Panc1 (cell line): ENCODE measurements around the gene INTS1. TPM values are rescaled to one million over a fixed set of nuclear protein-coding genes. Genes with fewer than 3 reads are reported as not detected.

Source experiments
- ATAC-seq: fragments of 200-7000 bp; cut with Tn5 transposase; 2 replicates; pipeline ENCODE4 v1.9.1; 2020; ENCODE audit warnings: mild to moderate bottlenecking, moderate library complexity
- BruUV-seq: library from RNA; stranded (reverse); fragments of 400-500 nt; replicated peaks from 2 replicates; lab custom pipeline; 2021; lab: Mats Ljungman, UMichigan
- CTCF ChIA-PET: fragments of 300-600 bp; sonication (Branson Sonifier 250); formaldehyde crosslinking; loops from one replicate; lab custom pipeline; 2022; ENCODE audit warnings: antibody characterized with exemption; lab: Charles Lee
- POLR2A ChIA-PET: fragments of 300-600 bp; sonication (Branson Sonifier 250); formaldehyde crosslinking; loops from one replicate; lab custom pipeline; 2022; ENCODE audit warnings: antibody characterized with exemption; lab: Charles Lee
- DNase-seq: peaks from one replicate; pipeline ENCODE4 v3.0.0-alpha.2; 2010; ENCODE audit warnings: low read depth, low spot score
- H3K27ac ChIP-seq: 2 replicates; pipeline ENCODE4 v1.5.1; 2011; ENCODE audit warnings: mild to moderate bottlenecking, low read length, inconsistent platforms
- H3K27me3 ChIP-seq: fragments of 200-500 bp; sonication (Bioruptor generic); 2 replicates; pipeline ENCODE4 v1.6.0; 2014; ENCODE audit warnings: low read length, inconsistent platforms; ENCODE audit not compliant: control insufficient read depth, insufficient read depth
- H3K36me3 ChIP-seq: fragments of 200-500 bp; sonication (Bioruptor generic); 2 replicates; pipeline ENCODE4 v1.5.1; 2014; ENCODE audit warnings: inconsistent platforms, mild to moderate bottlenecking, low read length, moderate library complexity; ENCODE audit not compliant: control insufficient read depth, insufficient read depth
- H3K4me1 ChIP-seq: 2 replicates; pipeline ENCODE4 v1.5.1; 2011; ENCODE audit warnings: inconsistent platforms, mild to moderate bottlenecking, low read length, moderate library complexity; ENCODE audit not compliant: control insufficient read depth, insufficient read depth
- H3K4me3 ChIP-seq, 2 experiments: 2 replicates each; pipeline ENCODE4 v1.5.1; 2011 to 2012; ENCODE audit warnings: low read depth in 2 of 2, low read length in 2 of 2, mild to moderate bottlenecking in 2 of 2, inconsistent platforms in 1 of 2, moderate library complexity in 1 of 2
- H3K9me3 ChIP-seq: fragments of 200-500 bp; sonication (Bioruptor generic); 2 replicates; pipeline ENCODE4 v1.5.1; 2014; ENCODE audit warnings: low read depth, mild to moderate bottlenecking, inconsistent platforms, low read length, moderate library complexity; ENCODE audit not compliant: control insufficient read depth, insufficient read depth
- POLR2AphosphoS5 ChIP-seq: IDR thresholded peaks from 2 replicates; pipeline ENCODE4 v1.6.1; 2012; ENCODE audit warnings: mild to moderate bottlenecking, low read depth, low read length, moderate library complexity
- SIN3A ChIP-seq: IDR thresholded peaks from 2 replicates; pipeline ENCODE4 v1.6.1; 2012; ENCODE audit warnings: low read depth, mild to moderate bottlenecking, low read length, moderate library complexity, borderline replicate concordance; ENCODE audit not compliant: insufficient read depth
- TCF7L2 ChIP-seq: IDR thresholded peaks from 2 replicates; pipeline ENCODE4 v1.6.1; 2011; ENCODE audit warnings: mild to moderate bottlenecking, low read depth, low read length, inconsistent platforms
- in situ Hi-C: cut with HindIII; loops from 2 replicates; pipeline ENCODE4 v1.10.0; 2016; ENCODE audit warnings: low sequenced_read_pairs, low pct_unique_long_range_greater_than_20kb
- intact Hi-C: fragments of 100-400 bp; cut with micrococcal nuclease; formaldehyde crosslinking; loops from one replicate; pipeline ENCODE4 v1.10.0; 2022; ENCODE audit not compliant: unreplicated experiment
- total RNA-seq: library from RNA; stranded (reverse); gene quantifications from one replicate; pipeline ENCODE4 v1.2.1, GENCODE V29; 2021; ENCODE audit not compliant: unreplicated experiment
- TF ChIP-seq, protein P1 (sequence below), 2 experiments: IDR thresholded peaks; 2 replicates each; pipeline ENCODE4 v1.6.1; 2011 to 2012; ENCODE audit warnings: low read depth in 2 of 2, control low read depth in 1 of 2, low read length in 1 of 2, mild to moderate bottlenecking in 1 of 2, moderate library complexity in 1 of 2; ENCODE audit not compliant: insufficient read depth in 1 of 2
- TF ChIP-seq, protein P2 (sequence below): fragments of 450-650 bp; IDR thresholded peaks from 2 replicates; pipeline ENCODE4 v1.5.1; 2017; ENCODE audit warnings: mild to moderate bottlenecking

INTS1 gene
- total RNA-seq, 1 experiment from 2014 or later, result 173 TPM

DNA sequence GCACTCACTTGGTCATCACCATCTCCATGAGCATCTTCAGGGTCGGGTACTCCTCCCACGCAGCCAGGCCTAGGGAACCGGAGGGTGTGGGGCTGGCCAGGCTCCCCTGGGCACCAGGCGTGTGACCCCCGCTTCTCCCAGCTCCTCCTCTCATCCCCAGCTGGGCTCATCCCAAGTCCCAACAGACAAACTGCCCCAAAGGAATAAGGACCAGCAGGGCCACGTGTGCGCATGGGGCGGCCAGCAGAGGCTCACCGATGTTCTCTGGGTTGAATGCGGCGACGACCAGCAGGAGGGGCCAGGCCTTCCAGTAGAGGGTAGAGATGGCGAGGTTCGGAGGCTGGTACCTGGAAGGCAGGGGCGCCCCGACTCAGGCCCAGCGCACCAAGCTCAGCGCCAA lies 14.9 kb downstream of the INTS1 start:
- ATAC-seq (no peak), DNase-seq (no peak)
- ChIA-PET CTCF (no interaction called here), POLR2A (no interaction called here)
- H3K27me3 ChIP-seq, result no peaks in the 10 kb centered on the region
- peaks cover 9% of the 10 kb centered on the region; the same call in 1 of the 2 replicates for H3K36me3 ChIP-seq
- H3K9me3 ChIP-seq, result no peaks in the 10 kb centered on the region
- H3K4me1 ChIP-seq, result no peaks in the 10 kb centered on the region
- H3K27ac ChIP-seq, result no peak overlapping the region
- H3K4me3 ChIP-seq, result no peak overlapping the region
- no TSS peak for BruUV-seq
- intact Hi-C loops, result no loop called here
- in situ Hi-C loops, result no loop called here
- no peak for TF ChIP-seq TCF7L2
- TF ChIP-seq, protein P1, sequence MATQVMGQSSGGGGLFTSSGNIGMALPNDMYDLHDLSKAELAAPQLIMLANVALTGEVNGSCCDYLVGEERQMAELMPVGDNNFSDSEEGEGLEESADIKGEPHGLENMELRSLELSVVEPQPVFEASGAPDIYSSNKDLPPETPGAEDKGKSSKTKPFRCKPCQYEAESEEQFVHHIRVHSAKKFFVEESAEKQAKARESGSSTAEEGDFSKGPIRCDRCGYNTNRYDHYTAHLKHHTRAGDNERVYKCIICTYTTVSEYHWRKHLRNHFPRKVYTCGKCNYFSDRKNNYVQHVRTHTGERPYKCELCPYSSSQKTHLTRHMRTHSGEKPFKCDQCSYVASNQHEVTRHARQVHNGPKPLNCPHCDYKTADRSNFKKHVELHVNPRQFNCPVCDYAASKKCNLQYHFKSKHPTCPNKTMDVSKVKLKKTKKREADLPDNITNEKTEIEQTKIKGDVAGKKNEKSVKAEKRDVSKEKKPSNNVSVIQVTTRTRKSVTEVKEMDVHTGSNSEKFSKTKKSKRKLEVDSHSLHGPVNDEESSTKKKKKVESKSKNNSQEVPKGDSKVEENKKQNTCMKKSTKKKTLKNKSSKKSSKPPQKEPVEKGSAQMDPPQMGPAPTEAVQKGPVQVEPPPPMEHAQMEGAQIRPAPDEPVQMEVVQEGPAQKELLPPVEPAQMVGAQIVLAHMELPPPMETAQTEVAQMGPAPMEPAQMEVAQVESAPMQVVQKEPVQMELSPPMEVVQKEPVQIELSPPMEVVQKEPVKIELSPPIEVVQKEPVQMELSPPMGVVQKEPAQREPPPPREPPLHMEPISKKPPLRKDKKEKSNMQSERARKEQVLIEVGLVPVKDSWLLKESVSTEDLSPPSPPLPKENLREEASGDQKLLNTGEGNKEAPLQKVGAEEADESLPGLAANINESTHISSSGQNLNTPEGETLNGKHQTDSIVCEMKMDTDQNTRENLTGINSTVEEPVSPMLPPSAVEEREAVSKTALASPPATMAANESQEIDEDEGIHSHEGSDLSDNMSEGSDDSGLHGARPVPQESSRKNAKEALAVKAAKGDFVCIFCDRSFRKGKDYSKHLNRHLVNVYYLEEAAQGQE (IDR thresholded peaks at IDR 0.05; ENCODE audit: insufficient read depth in 1 of 2, low read depth in 2 of 2, low read length in 1 of 2), result no peak
- no peak for TF ChIP-seq POLR2AphosphoS5
- no peak for TF ChIP-seq SIN3A
- TF ChIP-seq, protein P2, sequence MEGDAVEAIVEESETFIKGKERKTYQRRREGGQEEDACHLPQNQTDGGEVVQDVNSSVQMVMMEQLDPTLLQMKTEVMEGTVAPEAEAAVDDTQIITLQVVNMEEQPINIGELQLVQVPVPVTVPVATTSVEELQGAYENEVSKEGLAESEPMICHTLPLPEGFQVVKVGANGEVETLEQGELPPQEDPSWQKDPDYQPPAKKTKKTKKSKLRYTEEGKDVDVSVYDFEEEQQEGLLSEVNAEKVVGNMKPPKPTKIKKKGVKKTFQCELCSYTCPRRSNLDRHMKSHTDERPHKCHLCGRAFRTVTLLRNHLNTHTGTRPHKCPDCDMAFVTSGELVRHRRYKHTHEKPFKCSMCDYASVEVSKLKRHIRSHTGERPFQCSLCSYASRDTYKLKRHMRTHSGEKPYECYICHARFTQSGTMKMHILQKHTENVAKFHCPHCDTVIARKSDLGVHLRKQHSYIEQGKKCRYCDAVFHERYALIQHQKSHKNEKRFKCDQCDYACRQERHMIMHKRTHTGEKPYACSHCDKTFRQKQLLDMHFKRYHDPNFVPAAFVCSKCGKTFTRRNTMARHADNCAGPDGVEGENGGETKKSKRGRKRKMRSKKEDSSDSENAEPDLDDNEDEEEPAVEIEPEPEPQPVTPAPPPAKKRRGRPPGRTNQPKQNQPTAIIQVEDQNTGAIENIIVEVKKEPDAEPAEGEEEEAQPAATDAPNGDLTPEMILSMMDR, result no peak

DNA sequence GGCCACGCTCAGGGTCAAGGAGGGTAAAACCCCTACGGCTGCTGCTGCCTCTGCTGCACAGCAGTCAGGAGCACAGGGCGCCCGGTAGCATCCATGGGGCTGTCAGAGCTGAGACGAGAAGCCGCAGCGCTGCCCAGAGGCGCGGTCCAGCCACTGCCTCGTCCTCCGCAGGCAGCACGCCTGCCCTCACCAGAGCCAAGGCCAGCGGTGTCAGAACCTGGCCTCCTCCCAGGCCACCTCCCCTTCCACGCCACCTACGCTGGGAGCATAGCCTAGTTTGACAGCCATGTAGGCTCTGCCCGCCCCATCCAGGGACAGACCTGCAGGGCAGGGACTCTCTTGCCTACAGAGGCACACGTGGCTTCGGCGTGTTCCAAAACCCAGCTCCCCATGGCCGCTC lies 16.2 kb downstream of the INTS1 start:
- Histone ChIP-seq H3K4me1 (no peaks in the 10 kb centered on the region), H3K9me3 (no peaks in the 10 kb centered on the region), H3K36me3 (peaks cover 5% of the 10 kb centered on the region; the same call in 1 of the 2 replicates), H3K27ac (no peak overlapping the region), H3K27me3 (no peaks in the 10 kb centered on the region), H3K4me3 (no peak overlapping the region)
- intact Hi-C loops (no loop called here), in situ Hi-C loops (no loop called here)
- TF ChIP-seq, protein P1 (IDR thresholded peaks at IDR 0.05; ENCODE audit: insufficient read depth in 1 of 2, low read depth in 2 of 2, low read length in 1 of 2), result no peak
- TF ChIP-seq TCF7L2, result no peak
- no peak for TF ChIP-seq POLR2AphosphoS5
- TF ChIP-seq, protein P2, result no peak
- TF ChIP-seq SIN3A, result no peak
- ChIA-PET POLR2A (no interaction called here), CTCF (no interaction called here)
- DNase-seq, result no peak
- BruUV-seq, result no TSS peak
- ATAC-seq, result no peak; the same call in 1 of the 2 replicates
